HL-60/S4 treated with retinoic acid at 250 ng/mL for 4 days and 3 days (cell line): Measurements from ENCODE around the gene ASB3.
"Not testable (repeated sequence)": the region's sequence is repeated elsewhere in the genome, so short reads cannot be mapped to it uniquely, and the experiment has no call there.

Experiments
- in situ Hi-C: fragments of 300-500 bp; cut with MboI; formaldehyde crosslinking; loops from 2 replicates; pipeline ENCODE4 v1.7.0; 2022; ENCODE audit warnings: low sequenced_read_pairs

Gene ASB3

GRCh38 chr2:53787614-53788289, 999 bp upstream of the ASB3 start:
- in situ Hi-C loops = no loop called here

GRCh38 chr2:53786352-53786704, 425 bp downstream of the ASB3 start:
- in situ Hi-C loops = no loop called here

- in situ Hi-C loops = no loop called here
These were observed 1.4 kb downstream of the ASB3 start for GRCh38 chr2:53785366-53785765.

- in situ Hi-C loops = no loop called here
These were observed 2.3 kb downstream of the ASB3 start for GRCh38 chr2:53784436-53784835.

GRCh38 chr2:53782676-53783075, 4.1 kb downstream of the ASB3 start:
- in situ Hi-C loops = no loop called here

GRCh38 chr2:53780056-53780455, 6.7 kb downstream of the ASB3 start:
- in situ Hi-C loops = no loop called here

- in situ Hi-C loops = no loop called here
These were observed 8.1 kb downstream of the ASB3 start for GRCh38 chr2:53778536-53779162.

- in situ Hi-C loops = no loop called here
These were observed 9.6 kb downstream of the ASB3 start for GRCh38 chr2:53777134-53777533.

- in situ Hi-C loops = no loop called here
These were observed 16.5 kb downstream of the ASB3 start for GRCh38 chr2:53770264-53770663.

- in situ Hi-C loops = no loop called here
These were observed 17.3 kb downstream of the ASB3 start for GRCh38 chr2:53769318-53769945.

GRCh38 chr2:53768242-53768542, 18.6 kb downstream of the ASB3 start:
- in situ Hi-C loops = no loop called here

GRCh38 chr2:53767405-53768241, 19.1 kb downstream of the ASB3 start, which contains the start of gene CHAC2:
CHAC2 (plus strand) TSS chr2:53767804; CDS start chr2:53767887, 83 bp downstream.
- in situ Hi-C loops = no loop called here

- in situ Hi-C loops = no loop called here
These were observed 21.0 kb downstream of the ASB3 start for GRCh38 chr2:53765767-53766166.

- in situ Hi-C loops = not testable (repeated sequence)
These were observed 29.5 kb downstream of the ASB3 start for GRCh38 chr2:53757206-53757605.

GRCh38 chr2:53756644-53757043, 30.1 kb downstream of the ASB3 start:
- in situ Hi-C loops = no loop called here

GRCh38 chr2:53755121-53755520, 31.6 kb downstream of the ASB3 start:
- in situ Hi-C loops = no loop called here

- in situ Hi-C loops = no loop called here
These were observed 33.7 kb downstream of the ASB3 start for GRCh38 chr2:53753041-53753440.

- in situ Hi-C loops = no loop called here
These were observed 34.4 kb downstream of the ASB3 start for GRCh38 chr2:53752385-53752784.

GRCh38 chr2:53751728-53752127, 35.0 kb downstream of the ASB3 start:
- in situ Hi-C loops = no loop called here

- in situ Hi-C loops = no loop called here
These were observed 36.5 kb downstream of the ASB3 start for GRCh38 chr2:53750041-53750768.
